GM12865 (cell line): ENCODE measurements around the gene HRH1.
"Not testable (repeated sequence)": the region's sequence is repeated elsewhere in the genome, so short reads cannot be mapped to it uniquely, and the experiment has no call there.

Source experiments
- DNase-seq: peaks from one replicate; pipeline ENCODE4 v3.0.0; 2010; ENCODE audit warnings: low read depth
- H3K4me3 ChIP-seq: 2 replicates; pipeline ENCODE4 v1.5.1; 2011; ENCODE audit warnings: mild to moderate bottlenecking, low read depth, low read length, control low read depth
- CTCF ChIP-seq: IDR thresholded peaks from 2 replicates; pipeline ENCODE4 v1.5.1; 2011; ENCODE audit warnings: low read length, control low read depth, low read depth, inconsistent platforms; ENCODE audit not compliant: insufficient read depth; ENCODE audit errors: missing control alignments

HRH1 gene

DNA sequence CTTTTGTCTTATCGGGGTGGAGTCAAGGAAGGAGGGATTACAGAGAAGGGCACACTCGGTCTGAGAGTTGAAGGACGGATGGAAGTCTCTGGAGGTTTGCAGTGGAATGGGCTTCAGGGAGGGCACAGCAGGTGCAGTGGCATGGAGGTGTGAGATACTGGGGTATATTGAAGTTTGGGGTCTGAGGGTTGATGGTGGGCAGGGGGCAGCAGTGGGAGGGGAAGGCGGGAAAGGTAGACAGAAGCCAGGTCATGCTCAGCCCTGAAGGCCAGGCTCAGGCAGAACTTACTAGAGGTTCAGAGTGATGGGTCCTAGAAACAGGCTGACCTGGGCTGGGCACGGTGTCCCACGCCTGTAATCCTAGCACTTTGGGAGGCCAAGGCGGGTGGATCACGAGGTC lies 52.7 kb downstream of the HRH1 start:
- no peak for DNase-seq
- TF ChIP-seq CTCF = no peak
- H3K4me3 ChIP-seq = no peak overlapping the region

- DNase-seq = no peak
- no peak overlapping the region for H3K4me3 ChIP-seq
- no peak for TF ChIP-seq CTCF
These were observed 57.4 kb downstream of the HRH1 start for GRCh38 chr3:11211531-11212298.

DNA sequence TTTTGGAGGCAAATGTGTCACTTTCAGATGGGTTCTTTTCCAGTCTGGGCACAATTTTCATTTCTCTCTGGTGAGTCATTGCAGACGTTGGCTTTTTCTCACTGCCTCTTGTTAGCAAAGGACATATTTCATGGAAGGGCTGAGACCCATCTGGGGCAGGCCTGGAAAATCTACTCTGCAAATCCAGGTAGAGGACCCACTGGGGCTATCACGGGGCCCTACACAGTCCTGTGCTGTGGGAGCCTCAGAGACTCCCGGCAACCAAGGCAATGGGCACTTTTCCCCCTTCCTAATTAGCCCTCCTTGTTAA lies 58.0 kb downstream of the HRH1 start:
- DNase-seq = no peak
- no peak overlapping the region for H3K4me3 ChIP-seq
- TF ChIP-seq CTCF = no peak

DNA sequence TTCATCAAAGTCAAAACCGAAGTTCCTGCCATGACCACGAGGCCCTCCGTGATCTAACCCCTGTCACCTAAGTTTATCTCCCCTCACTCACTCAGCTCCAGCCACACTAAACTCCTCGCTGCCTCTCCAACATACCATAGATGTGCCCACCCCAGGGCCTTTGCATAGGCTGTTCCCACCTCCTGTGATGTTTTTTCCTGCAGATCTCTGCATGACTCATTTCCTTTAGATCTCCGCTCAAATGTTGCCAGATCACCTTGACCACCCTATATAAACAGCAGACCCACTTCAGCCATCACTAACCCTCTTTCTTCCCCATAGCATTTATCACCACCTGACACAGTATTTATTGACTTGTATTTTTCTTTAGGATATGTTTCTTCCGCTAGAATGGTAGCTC lies 58.5 kb downstream of the HRH1 start:
- no peak for TF ChIP-seq CTCF
- no peak overlapping the region for H3K4me3 ChIP-seq
- DNase-seq = no peak

DNA sequence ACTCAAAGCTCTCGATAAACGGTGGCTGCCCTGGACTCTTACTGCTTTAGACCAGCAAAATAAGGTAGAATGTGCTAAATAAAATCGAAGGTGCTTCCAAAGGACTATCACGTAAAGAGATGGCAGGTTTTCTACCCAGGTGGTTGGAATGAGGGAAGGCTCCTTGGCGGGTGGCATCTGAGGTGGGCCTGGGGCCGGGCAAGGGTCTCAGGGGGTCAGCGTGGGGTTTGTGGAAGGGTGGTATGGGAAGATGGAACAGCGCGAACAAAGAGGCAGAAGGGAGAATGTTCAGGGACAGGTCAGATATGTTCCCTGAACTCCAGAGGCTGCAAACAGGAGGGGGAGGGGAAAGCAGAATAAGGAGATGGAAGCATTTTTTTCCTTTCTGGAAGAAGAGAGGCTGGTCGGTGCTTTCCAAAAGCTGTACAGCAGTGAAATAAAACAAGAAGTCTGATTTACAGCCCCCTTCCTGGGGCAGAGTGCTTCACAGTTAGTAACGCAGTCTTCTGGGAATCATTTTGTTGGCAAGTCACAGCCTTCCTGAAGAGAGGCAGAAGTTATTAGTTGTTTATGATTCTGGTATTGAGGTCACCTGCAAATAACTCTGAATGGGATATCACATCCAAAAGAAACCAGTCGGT lies 59.6 kb downstream of the HRH1 start:
- no peak overlapping the region for H3K4me3 ChIP-seq
- no peak for DNase-seq
- no peak for TF ChIP-seq CTCF

- no peak overlapping the region for H3K4me3 ChIP-seq
- no peak for DNase-seq
- TF ChIP-seq CTCF = no peak
These were observed 60.2 kb downstream of the HRH1 start for GRCh38 chr3:11214451-11214978.

DNA sequence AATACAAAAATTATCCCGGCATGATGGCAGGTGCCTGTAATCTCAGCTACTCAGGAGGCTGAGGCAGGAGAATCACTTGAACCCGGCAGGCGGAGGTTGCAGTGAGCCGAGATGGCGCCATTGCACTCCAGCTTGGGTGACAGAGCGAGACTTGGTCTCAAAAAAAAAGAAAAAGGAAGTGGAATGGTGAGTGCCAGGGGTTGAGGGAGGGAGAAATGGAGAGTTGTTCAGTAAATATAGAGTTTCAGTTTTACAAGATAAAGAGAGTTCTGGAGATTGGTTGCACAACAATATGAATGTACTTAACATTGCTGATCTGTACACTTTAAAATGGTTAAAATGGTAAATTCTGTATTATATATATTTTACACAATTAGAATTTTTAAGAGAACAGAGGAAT lies 63.1 kb downstream of the HRH1 start:
- not testable (repeated sequence) for H3K4me3 ChIP-seq, DNase-seq
